ENCODE measurements around the gene DRAP1.
A peak's percentile ranks its signal among the peaks of the same experiment; 100 is the strongest.

DRAP1 gene

DNA sequence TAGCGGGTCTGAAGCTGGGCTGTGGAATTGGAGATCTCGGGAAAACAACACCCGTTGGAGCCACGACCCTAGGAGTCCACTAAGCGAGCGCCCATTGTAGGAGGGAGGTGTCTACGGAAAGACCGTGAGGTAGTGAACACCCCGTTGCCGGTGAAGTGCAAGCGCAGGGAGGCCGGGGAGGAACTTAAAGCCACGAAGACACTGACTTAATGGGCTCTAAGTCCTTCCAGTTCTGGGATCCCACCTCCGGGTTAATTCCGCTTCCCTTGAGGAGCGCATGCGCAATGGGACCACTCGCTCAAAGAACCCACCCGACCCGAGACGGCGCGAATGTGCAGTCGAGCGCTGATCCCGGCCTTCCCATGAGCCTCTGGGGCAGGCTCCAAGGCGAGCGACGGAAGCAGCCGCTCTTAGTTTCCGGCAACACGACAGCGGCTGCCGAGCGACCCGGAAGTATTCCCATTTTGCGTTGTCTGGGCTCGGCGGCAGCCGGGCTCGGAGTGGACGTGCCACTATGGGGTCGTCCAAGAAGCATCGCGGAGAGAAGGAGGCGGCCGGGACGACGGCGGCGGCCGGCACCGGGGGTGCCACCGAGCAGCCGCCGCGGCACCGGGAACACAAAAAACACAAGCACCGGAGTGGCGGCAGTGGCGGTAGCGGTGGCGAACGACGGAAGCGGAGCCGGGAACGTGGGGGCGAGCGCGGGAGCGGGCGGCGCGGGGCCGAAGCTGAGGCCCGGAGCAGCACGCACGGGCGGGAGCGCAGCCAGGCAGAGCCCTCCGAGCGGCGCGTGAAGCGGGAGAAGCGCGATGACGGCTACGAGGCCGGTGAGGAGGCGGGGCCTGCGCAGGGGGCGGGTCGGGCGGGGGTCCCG is 42.3 kb downstream of the DRAP1 start, which contains the start of gene SART1:
Gene SART1 (plus strand): TSS at position 468 of the 874 bp plus-strand sequence. CDS start 47 bp downstream, at position 515.
- DNase-seq (ENCODE audit: low read depth in 4 of 4, low spot score in 1 of 4): peak; percentile 84 to 95 (median 90)

DNA sequence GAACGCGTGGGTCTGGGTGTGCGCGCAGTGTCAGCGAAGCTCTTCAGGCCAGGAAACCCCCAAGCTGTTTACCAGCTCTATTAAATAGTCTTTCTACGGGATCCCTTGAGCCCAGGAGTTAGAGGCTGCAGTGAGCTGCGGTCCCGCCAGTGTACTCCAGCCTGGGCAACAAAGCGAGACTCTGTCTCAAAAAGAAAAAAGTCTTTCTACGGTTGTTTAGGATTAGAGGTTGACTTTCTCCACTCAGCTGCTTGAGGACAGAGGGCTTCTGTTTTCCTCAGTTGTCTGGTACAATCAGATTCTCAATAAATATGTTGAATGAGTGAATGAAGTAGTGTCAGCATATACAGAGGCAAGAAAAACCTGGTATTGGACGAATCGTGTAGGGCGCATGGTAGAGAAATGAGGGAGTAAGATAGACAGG is 42.9 kb downstream of the DRAP1 start:
- no peak for DNase-seq (ENCODE audit: low read depth in 4 of 4, low spot score in 1 of 4)

DNA sequence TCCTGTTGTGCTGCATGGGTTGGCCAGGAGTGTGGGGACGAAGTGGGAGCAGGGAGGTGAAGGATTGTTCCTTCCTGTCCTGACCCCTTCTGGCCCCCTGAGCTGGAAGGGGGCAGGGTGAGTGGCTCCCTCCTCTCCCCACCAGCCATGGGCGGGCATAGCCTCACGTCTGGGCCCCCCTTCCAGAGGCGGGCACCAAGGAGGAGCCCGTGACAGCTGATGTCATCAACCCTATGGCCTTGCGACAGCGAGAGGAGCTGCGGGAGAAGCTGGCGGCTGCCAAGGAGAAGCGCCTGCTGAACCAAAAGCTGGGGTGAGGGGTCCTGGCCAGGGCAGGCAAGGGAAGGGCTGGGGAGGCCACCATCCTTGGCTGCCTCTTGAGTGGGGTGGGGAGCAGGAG is 45.7 kb downstream of the DRAP1 start:
- no peak for DNase-seq (ENCODE audit: low read depth in 4 of 4, low spot score in 1 of 4)

DNA sequence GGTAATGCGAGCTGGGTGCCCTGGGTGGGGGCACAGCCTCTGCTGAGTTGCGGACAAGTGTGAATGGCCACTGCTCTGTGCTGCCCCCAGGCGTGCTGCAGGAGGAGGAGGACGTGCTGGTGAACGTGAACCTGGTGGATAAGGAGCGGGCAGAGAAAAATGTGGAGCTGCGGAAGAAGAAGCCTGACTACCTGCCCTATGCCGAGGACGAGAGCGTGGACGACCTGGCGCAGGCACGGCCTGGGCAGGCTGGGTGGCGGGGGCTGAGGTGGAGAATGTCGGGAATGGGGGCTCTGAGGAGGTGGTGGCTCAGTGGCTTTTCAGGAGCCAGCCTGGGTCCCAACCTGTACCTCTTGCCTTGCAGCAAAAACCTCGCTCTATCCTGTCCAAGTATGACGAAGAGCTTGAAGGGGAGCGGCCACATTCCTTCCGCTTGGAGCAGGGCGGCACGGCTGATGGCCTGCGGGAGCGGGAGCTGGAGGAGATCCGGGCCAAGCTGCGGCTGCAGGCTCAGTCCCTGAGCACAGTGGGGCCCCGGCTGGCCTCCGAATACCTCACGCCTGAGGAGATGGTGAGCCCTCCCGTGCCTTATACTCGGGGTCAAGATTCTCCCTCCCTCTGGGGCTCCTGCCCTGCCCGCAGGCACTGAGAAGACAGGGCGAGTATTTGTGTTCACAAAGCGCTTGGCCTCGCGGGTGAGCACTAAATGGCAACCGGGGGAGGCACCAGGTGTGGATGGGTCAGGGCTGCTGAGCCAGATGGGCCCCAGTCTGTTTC is 46.9 kb downstream of the DRAP1 start:
- no peak for DNase-seq (ENCODE audit: low read depth in 4 of 4, low spot score in 1 of 4)

DNA sequence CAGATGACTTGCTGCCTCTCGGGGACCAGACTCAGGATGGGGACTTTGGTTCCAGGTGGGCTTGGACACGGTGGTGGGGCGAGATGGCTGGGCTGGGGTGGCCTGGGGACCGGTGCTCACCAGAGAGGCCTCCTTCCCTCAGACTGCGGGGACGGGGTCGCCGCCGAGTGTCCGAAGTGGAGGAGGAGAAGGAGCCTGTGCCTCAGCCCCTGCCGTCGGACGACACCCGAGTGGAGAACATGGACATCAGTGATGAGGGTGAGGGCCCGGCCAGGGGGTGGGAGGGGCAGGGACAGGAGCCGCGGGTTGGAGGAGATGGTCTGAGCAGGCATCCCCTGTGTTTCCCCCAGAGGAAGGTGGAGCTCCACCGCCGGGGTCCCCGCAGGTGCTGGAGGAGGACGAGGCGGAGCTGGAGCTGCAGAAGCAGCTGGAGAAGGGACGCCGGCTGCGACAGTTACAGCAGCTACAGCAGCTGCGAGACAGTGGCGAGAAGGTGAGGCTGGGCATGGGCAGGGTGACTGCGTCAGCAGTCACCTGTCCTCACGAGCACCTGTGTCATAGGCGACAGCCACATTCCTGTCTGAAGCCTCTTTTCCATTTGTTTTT is 48.2 kb downstream of the DRAP1 start:
- DNase-seq (ENCODE audit: low read depth in 4 of 4, low spot score in 1 of 4): no peak

DNA sequence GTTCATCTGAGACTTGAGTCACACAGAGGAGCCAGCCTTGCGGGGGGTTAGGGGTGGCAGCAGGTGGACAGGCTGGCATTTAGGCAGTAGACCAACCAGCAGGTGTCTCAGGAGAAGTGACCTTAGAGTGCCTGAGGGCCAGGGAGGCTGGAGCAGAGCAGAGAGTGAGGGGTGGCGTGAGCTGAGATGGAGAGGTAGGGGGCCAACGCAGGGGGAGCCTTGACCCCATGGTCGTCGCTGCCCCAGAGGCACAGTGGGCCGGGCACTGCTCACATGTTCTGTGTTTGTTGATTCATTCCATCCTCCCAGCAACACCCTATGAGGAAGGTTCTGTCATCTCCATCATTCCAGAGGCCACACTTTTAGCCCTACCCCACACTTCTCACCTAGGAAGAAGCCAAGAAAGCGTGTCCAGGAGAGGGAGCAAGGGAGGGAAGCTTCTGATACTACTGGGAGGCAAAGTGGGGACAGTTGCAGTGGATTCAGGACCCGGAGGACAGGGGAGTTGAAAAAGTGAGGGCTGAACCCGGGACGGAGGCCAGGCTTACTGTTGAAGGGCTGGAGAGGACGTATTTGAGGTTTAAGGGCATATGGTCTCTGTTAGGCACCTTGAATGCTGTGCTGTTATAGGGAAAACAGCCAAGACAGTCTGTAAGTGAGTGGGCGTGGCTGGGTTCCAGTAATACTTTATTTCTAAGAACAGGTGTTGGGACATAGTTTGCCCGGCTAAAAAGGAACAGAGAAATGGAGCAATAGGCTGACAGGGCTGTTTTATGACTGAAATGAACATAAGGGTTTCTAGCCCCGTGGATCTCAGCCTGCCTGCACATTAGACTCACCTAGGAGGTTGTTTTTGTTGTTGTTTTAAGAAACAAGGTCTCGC is 49.6 kb downstream of the DRAP1 start:
- no peak for DNase-seq (ENCODE audit: low read depth in 4 of 4, low spot score in 1 of 4)

Measured in stimulated activated CD4-positive, alpha-beta T cell treated with anti-CD3 and anti-CD28 coated beads, Interleukin-1b, Interleukin-23, amount 100 ng/mL, for 24 hours (primary cell).